Endothelial cell of umbilical vein (primary cell): Measurements from ENCODE around the gene SEMA5A. TPM values are rescaled to one million over a fixed set of nuclear protein-coding genes. Genes with fewer than 3 reads are reported as not detected.

Source experiments
- BruUV-seq: library from RNA; stranded (reverse); fragments of 400-500 nt; replicated peaks from 2 replicates; lab custom pipeline; 2021; lab: Mats Ljungman, UMichigan
- CTCF ChIA-PET: fragments of 300-600, 350-600 bp; sonication (Branson Sonifier 250); formaldehyde crosslinking; loops from one replicate; lab custom pipeline; 2021; ENCODE audit warnings: antibody characterized with exemption, inconsistent platforms; lab: Charles Lee
- POLR2A ChIA-PET: fragments of 300-600, 350-600 bp; sonication (Branson Sonifier 250); formaldehyde crosslinking; loops from one replicate; lab custom pipeline; 2021; ENCODE audit warnings: antibody characterized with exemption, inconsistent platforms; lab: Charles Lee
- DNase-seq: peaks from one replicate; pipeline ENCODE4 v3.0.0-alpha.2; 2011; ENCODE audit warnings: low read depth, low spot score
- FAIRE-seq: peaks from 2 replicates; lab custom pipeline; 2011; peaks lifted over from hg19 to GRCh38; lab: Jason Lieb, UNC
- H2AFZ ChIP-seq: 2 replicates; pipeline ENCODE4 v1.6.0; 2012; ENCODE audit warnings: low read depth, low read length, control low read depth, inconsistent platforms
- H3K27ac ChIP-seq: 2 replicates; pipeline ENCODE4 v1.5.1; 2011; ENCODE audit warnings: low read depth, mild to moderate bottlenecking, control low read depth, low read length, moderate library complexity; ENCODE audit not compliant: insufficient read depth
- H3K27me3 ChIP-seq, 2 experiments: 2 replicates each; pipeline versions ENCODE4 v1.6.0 to v1.6.1; 2011; ENCODE audit warnings: low read length in 2 of 2, mixed read lengths in 1 of 2; ENCODE audit not compliant: control insufficient read depth in 2 of 2, insufficient read depth in 2 of 2
- H3K36me3 ChIP-seq, 2 experiments: 2 replicates in 1 of 2; 3 replicates in 1 of 2; pipeline ENCODE4 v1.5.1; 2011; ENCODE audit warnings: low read length in 2 of 2, mild to moderate bottlenecking in 1 of 2, moderate library complexity in 1 of 2; ENCODE audit not compliant: control insufficient read depth in 2 of 2, insufficient read depth in 2 of 2; ENCODE audit errors: extremely low read depth in 1 of 2
- H3K4me1 ChIP-seq: 3 replicates; pipeline ENCODE4 v1.5.1; 2011; ENCODE audit warnings: mild to moderate bottlenecking, low read length; ENCODE audit not compliant: control insufficient read depth, insufficient read depth; ENCODE audit errors: extremely low read depth
- H3K4me2 ChIP-seq: 2 replicates; pipeline ENCODE4 v1.6.1; 2011; ENCODE audit warnings: low read length, control low read depth, mixed read lengths; ENCODE audit not compliant: insufficient read depth
- H3K4me3 ChIP-seq, 3 experiments: fragments of 200-600 bp in 1 of 3; sonication (generic), shearing (Covaris generic) in 1 of 3; replicated peaks in 1 of 3; 2 replicates each; pipeline ENCODE4 v1.5.1; 2011 to 2016; ENCODE audit warnings: control low read depth in 3 of 3, low read length in 3 of 3, mild to moderate bottlenecking in 2 of 3, inconsistent platforms in 1 of 3, low read depth in 1 of 3, moderate library complexity in 1 of 3; ENCODE audit not compliant: insufficient read depth in 1 of 3
- H3K79me2 ChIP-seq: 2 replicates; pipeline ENCODE4 v1.6.0; 2012; ENCODE audit warnings: low read length, inconsistent platforms; ENCODE audit not compliant: control insufficient read depth, insufficient read depth
- H3K9ac ChIP-seq: replicated peaks from 2 replicates; pipeline ENCODE3; 2011; ENCODE audit warnings: low read length, control low read depth; ENCODE audit not compliant: insufficient read depth; ENCODE audit errors: extremely low read depth
- H3K9me1 ChIP-seq: replicated peaks from 3 replicates; pipeline ENCODE4 v1.6.0; 2011; ENCODE audit warnings: mild to moderate bottlenecking, low read length; ENCODE audit not compliant: control insufficient read depth, insufficient read depth; ENCODE audit errors: extremely low read depth
- H3K9me3 ChIP-seq: replicated peaks from 2 replicates; pipeline ENCODE4 v1.5.1; 2012; ENCODE audit warnings: low read length, inconsistent platforms; ENCODE audit not compliant: control insufficient read depth, insufficient read depth
- H4K20me1 ChIP-seq: replicated peaks from 2 replicates; pipeline ENCODE3; 2011; ENCODE audit warnings: mild to moderate bottlenecking, low read length; ENCODE audit not compliant: control insufficient read depth, insufficient read depth; ENCODE audit errors: extremely low read depth
- CTCF ChIP-seq, 2 donors: IDR thresholded peaks; 1 replicate in 1 of 2; 2 replicates in 1 of 2; pipeline ENCODE4 v1.5.1; 2011; ENCODE audit warnings: low read length in 2 of 2, mild to moderate bottlenecking in 2 of 2, moderate library complexity in 2 of 2, control low read depth in 1 of 2, inconsistent platforms in 1 of 2, low read depth in 1 of 2; ENCODE audit not compliant: insufficient read depth in 1 of 2; ENCODE audit errors: extremely low read depth in 1 of 2
- EZH2 ChIP-seq: IDR thresholded peaks from 2 replicates; pipeline ENCODE4 v1.6.1; 2012; ENCODE audit warnings: borderline replicate concordance, low read depth, mild to moderate bottlenecking, moderate library complexity, low read length, inconsistent platforms; ENCODE audit not compliant: severe bottlenecking
- FOS ChIP-seq: IDR thresholded peaks from 2 replicates; pipeline ENCODE4 v1.6.1; 2011; ENCODE audit warnings: mild to moderate bottlenecking, low read length, moderate library complexity, borderline replicate concordance; ENCODE audit not compliant: insufficient read depth
- GATA2 ChIP-seq: IDR thresholded peaks from 2 replicates; pipeline ENCODE4 v1.7.0; 2011; ENCODE audit warnings: low read depth, mild to moderate bottlenecking, moderate library complexity, mixed read lengths, low read length; ENCODE audit not compliant: insufficient read length, insufficient read depth
- JUN ChIP-seq: IDR thresholded peaks from 2 replicates; pipeline ENCODE4 v1.6.1; 2011; ENCODE audit warnings: borderline replicate concordance, low read depth; ENCODE audit not compliant: insufficient read length, insufficient read depth
- MAX ChIP-seq: IDR thresholded peaks from 2 replicates; pipeline ENCODE4 v1.6.1; 2011; ENCODE audit not compliant: insufficient read depth, insufficient read length
- MYC ChIP-seq: IDR thresholded peaks from one replicate; pipeline ENCODE4 v1.6.1; 2011; ENCODE audit warnings: mild to moderate bottlenecking, low read depth, low read length
- POLR2A ChIP-seq: IDR thresholded peaks from 2 replicates; pipeline ENCODE4 v1.6.1; 2012; ENCODE audit warnings: low read depth, mild to moderate bottlenecking, control low read depth, low read length
- POLR2AphosphoS5 ChIP-seq: IDR thresholded peaks from 2 replicates; pipeline ENCODE4 v1.6.1; 2012; ENCODE audit warnings: low read depth, mild to moderate bottlenecking, control low read depth, low read length, moderate library complexity; ENCODE audit not compliant: insufficient read depth
- dilution Hi-C: fragments of 300-500 bp; cut with MboI; formaldehyde crosslinking; loops from one replicate; pipeline ENCODE4 v1.15.0; 2019; ENCODE audit warnings: low sequenced_read_pairs; ENCODE audit not compliant: extremely low pct_ligation_motif_present
- intact Hi-C: fragments of 100-400 bp; cut with micrococcal nuclease; formaldehyde crosslinking; loops from one replicate; pipeline ENCODE4 v1.10.0; 2022
- polyA plus RNA-seq, 4 experiments: library from polyadenylated mRNA; depleted of rRNA in 3 of 4; stranded (reverse) in 3 of 4; unstranded in 1 of 4; fragments of >200 nt; gene quantifications; 2 replicates each; pipeline versions ENCODE4 v1.2.1 to v1.2.3, GENCODE V29; 2011 to 2012; ENCODE audit warnings: missing spikeins in 1 of 4
- total RNA-seq: library from RNA; stranded (reverse); gene quantifications from 2 replicates; pipeline ENCODE4 v1.2.3, GENCODE V29; 2021

SEMA5A gene
- total and polyA plus RNA-seq, 2 donors (not counting 3 experiments of a cell fraction or from before 2014, with no cell fraction given), result 0.04 to 0.06 TPM

- Histone ChIP-seq H3K9ac (no peak overlapping the region), H3K27ac (no peak overlapping the region), H3K4me1 (no peaks in the 10 kb centered on the region), H3K36me3 (no peaks in the 10 kb centered on the region), H3K4me2 (no peak overlapping the region), H3K9me3 (no peaks in the 10 kb centered on the region), H2AFZ (no peak overlapping the region), H4K20me1 (no peaks in the 10 kb centered on the region), H3K79me2 (no peaks in the 10 kb centered on the region), H3K9me1 (no peaks in the 10 kb centered on the region), H3K4me3 (no peak overlapping the region), H3K27me3 (no peaks in the 10 kb centered on the region)
- intact Hi-C loops (no loop called here), dilution Hi-C loops (no loop called here)
- CTCF ChIA-PET, result no interaction called here
- BruUV-seq, result no TSS peak
- POLR2A ChIA-PET, result no interaction called here
- FAIRE-seq (no peak), DNase-seq (peak; percentile 65)
- TF ChIP-seq JUN (no peak), FOS (no peak), GATA2 (peak; percentile 69), MYC (no peak)
Measured at GRCh38 chr5:9034649-9035048, 511.2 kb downstream of the SEMA5A start.

GRCh38 chr5:9033524-9033923, 512.4 kb downstream of the SEMA5A start:
- dilution Hi-C loops, result no loop called here

More at GRCh38 chr5:9033524-9033923, 512.4 kb downstream of the SEMA5A start:
- Histone ChIP-seq H3K36me3 (no peaks in the 10 kb centered on the region), H3K9me1 (no peaks in the 10 kb centered on the region), H3K27ac (no peak overlapping the region), H4K20me1 (no peaks in the 10 kb centered on the region), H3K4me1 (no peaks in the 10 kb centered on the region), H3K27me3 (no peaks in the 10 kb centered on the region), H3K9me3 (no peaks in the 10 kb centered on the region), H3K4me2 (no peak overlapping the region), H2AFZ (no peak overlapping the region), H3K9ac (no peak overlapping the region), H3K4me3 (no peak overlapping the region), H3K79me2 (no peaks in the 10 kb centered on the region)
- DNase-seq (no peak), FAIRE-seq (no peak)
- intact Hi-C loops, result no loop called here
- no TSS peak for BruUV-seq
- TF ChIP-seq JUN, result no peak
- TF ChIP-seq POLR2AphosphoS5, result no peak
- no peak for TF ChIP-seq MAX
- TF ChIP-seq FOS, result no peak
- no peak for TF ChIP-seq MYC
- no peak for TF ChIP-seq GATA2
- no peak for TF ChIP-seq CTCF (IDR thresholded peaks at IDR 0.05; ENCODE audit: extremely low read depth in 1 of 2, insufficient read depth in 1 of 2, low read depth in 1 of 2, low read length in 2 of 2)
- no peak for TF ChIP-seq POLR2A
- TF ChIP-seq EZH2, result no peak
- ChIA-PET CTCF (no interaction called here), POLR2A (no interaction called here)
